Esophagus (tissue), 2 donors: ENCODE measurements around the gene SSX4. TPM values are rescaled to one million over a fixed set of nuclear protein-coding genes. Genes with fewer than 3 reads are reported as not detected.
"Not testable (repeated sequence)": the region's sequence is repeated elsewhere in the genome, so short reads cannot be mapped to it uniquely, and the experiment has no call there.

ENCODE experiments used
- H3K27ac ChIP-seq, 2 donors: one replicate each; pipeline ENCODE4 v1.5.1; 2013; ENCODE audit warnings: low read depth in 2 of 2, mild to moderate bottlenecking in 2 of 2, inconsistent platforms in 1 of 2, low read length in 1 of 2, moderate library complexity in 1 of 2
- H3K27me3 ChIP-seq, 2 donors: one replicate each; pipeline ENCODE4 v1.6.1; 2013; ENCODE audit warnings: low read length in 2 of 2, control low read depth in 1 of 2, mild to moderate bottlenecking in 1 of 2; ENCODE audit not compliant: insufficient read depth in 2 of 2, control insufficient read depth in 1 of 2
- H3K36me3 ChIP-seq, 2 donors: one replicate each; pipeline ENCODE4 v1.6.1; 2013; ENCODE audit warnings: low read length in 1 of 2; ENCODE audit not compliant: control insufficient read depth in 2 of 2, insufficient read depth in 2 of 2
- H3K4me1 ChIP-seq, 2 donors: one replicate each; pipeline ENCODE4 v1.6.1; 2013; ENCODE audit warnings: low read length in 1 of 2; ENCODE audit not compliant: control insufficient read depth in 2 of 2, insufficient read depth in 2 of 2
- H3K4me3 ChIP-seq, 2 donors: one replicate each; pipeline ENCODE4 v1.5.1; 2013; ENCODE audit warnings: low read length in 2 of 2, mild to moderate bottlenecking in 2 of 2, low read depth in 1 of 2, moderate library complexity in 1 of 2
- H3K9me3 ChIP-seq, 2 donors: one replicate each; pipeline ENCODE4 v1.6.1; 2013; ENCODE audit warnings: mild to moderate bottlenecking in 2 of 2, low read depth in 1 of 2, low read length in 1 of 2, moderate library complexity in 1 of 2; ENCODE audit not compliant: control insufficient read depth in 2 of 2, insufficient read depth in 1 of 2
- WGBS, 2 donors: extraction: QIAGEN DNeasy Blood & Tissue Kit; methylation state at CpG; one replicate each; pipeline ENCODE4 v1.1.7; 2013; 5-methylcytosine and 5-hydroxymethylcytosine counted together
- polyA plus RNA-seq, 2 donors: library from polyadenylated mRNA; stranded (reverse); fragments of 200-250 nt; gene quantifications; one replicate each; pipeline ENCODE4 v1.2.3, GENCODE V29; 2013
- donor health status: healthy with polysubstance abuse.
- donor health status: Bipolar disorder and iron deficiency.

SSX4 gene
- polyA plus RNA-seq, 2 donors, result not detected

GRCh38 chrX:48427027-48427716 lies 43.8 kb downstream of the SSX4 start:
- H3K4me3 ChIP-seq, H3K9me3 ChIP-seq: not testable (repeated sequence)
- no CpG with 5 or more reads among the region's 12 CpGs for WGBS, 2 donors

DNA sequence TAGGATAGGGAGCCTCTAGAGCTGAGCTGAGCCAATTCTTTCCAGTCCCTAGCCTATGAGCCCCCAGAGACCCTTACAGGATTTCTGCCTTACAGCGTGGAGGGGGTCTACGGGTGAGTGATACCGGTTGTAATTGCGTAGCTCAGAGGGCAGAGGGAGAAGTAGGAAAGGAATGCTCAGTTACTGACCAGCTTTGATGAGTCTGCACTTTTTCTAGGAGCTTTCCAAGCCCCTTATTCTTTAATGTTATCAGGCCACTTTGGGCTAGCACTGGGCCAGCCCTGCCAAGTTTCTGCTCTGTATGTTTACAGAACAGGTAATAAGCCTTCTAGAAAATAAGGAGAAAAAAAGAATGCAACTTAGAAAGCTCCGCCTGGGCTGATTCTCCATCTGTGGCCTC lies 46.3 kb downstream of the SSX4 start:
- WGBS, 2 donors, result 65 to 70% methylated on average over 5 of the region's 5 CpGs
- not testable (repeated sequence) for H3K4me1 ChIP-seq, H3K4me3 ChIP-seq, H3K27ac ChIP-seq, H3K27me3 ChIP-seq, H3K36me3 ChIP-seq, H3K9me3 ChIP-seq

More at GRCh38 chrX:48427027-48427716, 43.8 kb downstream of the SSX4 start:
- H3K36me3 ChIP-seq, H3K4me1 ChIP-seq, H3K27ac ChIP-seq, H3K27me3 ChIP-seq: not testable (repeated sequence)

DNA sequence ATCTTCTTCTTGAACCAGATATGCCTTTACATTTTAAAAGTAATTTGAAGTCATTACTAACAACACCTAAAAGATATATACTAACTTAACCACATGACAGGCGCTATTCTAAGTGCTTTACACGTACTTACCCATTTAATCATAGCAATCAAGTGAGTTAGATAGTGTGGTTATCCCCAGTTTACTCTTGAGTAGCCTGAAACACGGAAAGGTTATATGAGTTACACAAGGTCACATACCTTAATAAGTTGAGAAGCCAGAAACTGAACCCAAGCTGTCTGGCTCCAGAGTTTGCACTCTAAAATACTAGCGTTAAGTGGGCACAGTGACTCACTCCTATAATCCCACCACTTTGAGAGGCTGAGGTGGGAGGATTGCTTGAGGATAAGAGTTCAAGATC lies 46.8 kb downstream of the SSX4 start:
- not testable (repeated sequence) for H3K27ac ChIP-seq, H3K36me3 ChIP-seq, H3K4me3 ChIP-seq, H3K27me3 ChIP-seq, H3K9me3 ChIP-seq, H3K4me1 ChIP-seq
- 71 to 86% methylated on average over 4 of the region's 4 CpGs for WGBS, 2 donors

DNA sequence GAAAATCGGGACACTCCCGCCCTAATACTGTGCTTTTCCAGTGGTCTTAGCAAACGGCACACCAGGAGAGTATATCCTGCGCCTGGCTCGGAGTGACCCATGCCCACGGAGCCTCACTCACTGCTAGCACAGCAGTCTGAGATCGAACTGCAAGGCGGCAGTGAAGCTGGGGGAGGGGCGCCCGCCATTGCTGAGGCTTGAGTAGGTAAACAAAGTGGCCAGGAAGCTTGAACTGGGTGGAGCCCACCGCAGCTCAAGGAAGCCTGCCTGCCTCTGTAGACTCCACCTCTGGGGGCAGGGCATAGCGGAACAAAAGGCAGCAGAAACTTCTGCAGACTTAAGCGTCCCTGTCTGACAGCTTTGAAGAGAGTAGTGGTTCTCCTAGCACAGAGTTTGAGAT lies 50.4 kb downstream of the SSX4 start:
- not testable (repeated sequence) for H3K36me3 ChIP-seq, H3K4me1 ChIP-seq, H3K4me3 ChIP-seq, H3K27ac ChIP-seq, H3K27me3 ChIP-seq, H3K9me3 ChIP-seq
- WGBS, 2 donors, result 82 to 84% methylated on average over 13 of the region's 13 CpGs

Other genes with a start within 250 kb of the SSX4 start
- gene SSX5, start 186.7 kb upstream of the SSX4 start, polyA plus RNA-seq, result not detected
- gene SSX1, start 128.1 kb upstream of the SSX4 start, polyA plus RNA-seq, result not detected
- not detected for gene SSX3, start 26.8 kb upstream of the SSX4 start, polyA plus RNA-seq
- not detected for gene SSX4B, start 28.4 kb downstream of the SSX4 start, polyA plus RNA-seq
- 10 to 100 TPM; 16.3 to 22.1 TPM for gene SLC38A5, start 86.7 kb downstream of the SSX4 start, polyA plus RNA-seq
- 10 to 100 TPM; 31.1 to 36.3 TPM for gene FTSJ1, start 92.7 kb downstream of the SSX4 start, polyA plus RNA-seq
- 10 to 100 TPM; 15.6 to 16.8 TPM for gene PORCN, start 125.5 kb downstream of the SSX4 start, polyA plus RNA-seq
- gene EBP, start 138.3 kb downstream of the SSX4 start, polyA plus RNA-seq, result 100 to 1,000 TPM; 151 to 179 TPM
- gene TBC1D25, start 156.2 kb downstream of the SSX4 start, polyA plus RNA-seq, result 1 to 10 TPM; 5.1 to 6.9 TPM
- 100 to 1,000 TPM; 134 to 205 TPM for gene RBM3, start 190.9 kb downstream of the SSX4 start, polyA plus RNA-seq
- 10 to 100 TPM; 90.1 to 96.8 TPM for gene WDR13, start 214.0 kb downstream of the SSX4 start, polyA plus RNA-seq